Thyroid gland (tissue), 4 donors: Measurements from ENCODE around the gene PRLR. TPM values are rescaled to one million over a fixed set of nuclear protein-coding genes. Genes with fewer than 3 reads are reported as not detected.

Experiments used
- DNase-seq, 2 donors: peaks; one replicate each; pipeline ENCODE4 v3.0.0-alpha.2; 2019
- H3K27ac ChIP-seq, 3 donors: fragments of 200-600 bp; sonication (generic); 1 replicate in 2 of 3; 2 replicates in 1 of 3; pipeline ENCODE4 v1.5.1; 2016 to 2019; ENCODE audit warnings: mild to moderate bottlenecking in 1 of 3, moderate library complexity in 1 of 3
- H3K27me3 ChIP-seq: fragments of 200-600 bp; sonication (generic); one replicate; pipeline ENCODE4 v1.5.1; 2019
- H3K36me3 ChIP-seq, 2 donors: fragments of 200-600 bp; sonication (generic); one replicate each; pipeline ENCODE4 v1.5.1; 2016 to 2019
- H3K4me1 ChIP-seq, 2 donors: fragments of 200-600 bp; sonication (generic); one replicate each; pipeline ENCODE4 v1.5.1; 2017 to 2019
- H3K4me3 ChIP-seq, 3 donors: fragments of 200-600 bp; sonication (generic); replicated peaks in 1 of 3; 1 replicate in 2 of 3; 2 replicates in 1 of 3; pipeline ENCODE4 v1.5.1; 2016; ENCODE audit warnings: mild to moderate bottlenecking in 1 of 3
- H3K9me3 ChIP-seq: fragments of 200-600 bp; sonication (generic); one replicate; pipeline ENCODE4 v1.5.1; 2017
- CTCF ChIP-seq, 6 experiments: fragments of 200-600 bp in 3 of 6; fragments of 450-650 bp in 3 of 6; sonication (generic) in 3 of 6; IDR thresholded peaks; one replicate each; pipeline ENCODE4 v1.5.1; 2016 to 2019; ENCODE audit warnings: antibody characterized with exemption in 6 of 6, mild to moderate bottlenecking in 2 of 6, inconsistent platforms in 1 of 6, moderate library complexity in 1 of 6
- POLR2A ChIP-seq, 2 donors: fragments of 450-650 bp; IDR thresholded peaks; one replicate each; pipeline ENCODE4 v1.6.1; 2017; ENCODE audit warnings: antibody characterized with exemption in 2 of 2, mild to moderate bottlenecking in 2 of 2, moderate library complexity in 1 of 2
- WGBS, 2 donors: methylation state at CpG; one replicate each; pipeline ENCODE4 v1.1.5; 2017; 5-methylcytosine and 5-hydroxymethylcytosine counted together
- intact Hi-C: fragments of 100-400 bp; cut with DNase I; formaldehyde crosslinking; loops from one replicate; pipeline ENCODE4 v1.15.1; 2023
- total RNA-seq, 4 donors: library from RNA; depleted of rRNA; stranded (reverse); fragments of >200 nt; gene quantifications; one replicate each; pipeline ENCODE4 v1.2.3, GENCODE V29; 2016

The PRLR gene
- total RNA-seq, 4 donors from 2014 or later: 0.20 to 1.7 (median 0.22) TPM; not detected in 1

DNA sequence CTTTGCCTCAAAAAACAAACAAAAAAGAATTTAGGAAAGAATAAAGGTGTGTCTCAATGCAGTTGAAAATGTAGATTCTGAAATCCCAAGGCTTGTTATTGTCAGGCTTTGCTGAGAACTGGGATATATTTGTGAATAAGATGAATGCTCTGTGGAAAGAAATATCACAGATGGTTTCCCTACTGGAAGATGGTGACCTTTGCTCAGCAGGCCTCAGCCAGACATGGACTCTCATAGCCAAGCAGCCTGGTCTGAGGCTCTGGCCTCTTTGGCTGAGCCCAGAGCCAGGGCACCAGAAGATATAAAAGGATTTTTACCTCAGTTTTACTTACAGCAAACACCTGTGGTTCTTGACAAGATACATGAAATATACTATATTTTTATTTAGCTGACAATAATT, 219.6 kb downstream of the PRLR start:
- intact Hi-C loops: no loop called here
- no peaks in the 10 kb centered on the region for H3K4me1 ChIP-seq
- H3K36me3 ChIP-seq: no peaks in the 10 kb centered on the region
- no peak for DNase-seq
- H3K9me3 ChIP-seq: no peaks in the 10 kb centered on the region
- no peak overlapping the region for H3K4me3 ChIP-seq
- no peaks in the 10 kb centered on the region for H3K27me3 ChIP-seq
- TF ChIP-seq POLR2A (IDR thresholded peaks at IDR 0.05): no peak
- no peak for TF ChIP-seq CTCF (IDR thresholded peaks at IDR 0.05)
- no peak overlapping the region for H3K27ac ChIP-seq

GRCh38 chr5:35009657-35010056, 220.6 kb downstream of the PRLR start:
- no peak for DNase-seq
- Histone ChIP-seq H3K27ac (no peak overlapping the region), H3K4me3 (no peak overlapping the region), H3K4me1 (no peaks in the 10 kb centered on the region), H3K36me3 (no peaks in the 10 kb centered on the region), H3K27me3 (no peaks in the 10 kb centered on the region), H3K9me3 (no peaks in the 10 kb centered on the region)
- intact Hi-C loops: loop anchor here (10.0 kb wide), 1 partner anchor 525 kb away; no protein-coding TSS in a partner anchor
- TF ChIP-seq POLR2A (IDR thresholded peaks at IDR 0.05) (no peak), CTCF (IDR thresholded peaks at IDR 0.05) (no peak)
- WGBS, 2 donors: 87 to 91% methylated on average over 3 of the region's 3 CpGs

- H3K9me3 ChIP-seq: no peaks in the 10 kb centered on the region
- intact Hi-C loops: loop anchor here (10.0 kb wide), 1 partner anchor 524 kb away; no protein-coding TSS in a partner anchor
- no peaks in the 10 kb centered on the region for H3K27me3 ChIP-seq
- 81 to 87% methylated on average over 2 of the region's 2 CpGs for WGBS, 2 donors
- no peak for DNase-seq
- no peaks in the 10 kb centered on the region for H3K36me3 ChIP-seq
- H3K4me1 ChIP-seq: no peaks in the 10 kb centered on the region
- TF ChIP-seq CTCF (IDR thresholded peaks at IDR 0.05) (no peak), POLR2A (IDR thresholded peaks at IDR 0.05) (no peak)
- H3K4me3 ChIP-seq: no peak overlapping the region
- no peak overlapping the region for H3K27ac ChIP-seq
These were observed 221.3 kb downstream of the PRLR start for GRCh38 chr5:35009019-35009418.

DNA sequence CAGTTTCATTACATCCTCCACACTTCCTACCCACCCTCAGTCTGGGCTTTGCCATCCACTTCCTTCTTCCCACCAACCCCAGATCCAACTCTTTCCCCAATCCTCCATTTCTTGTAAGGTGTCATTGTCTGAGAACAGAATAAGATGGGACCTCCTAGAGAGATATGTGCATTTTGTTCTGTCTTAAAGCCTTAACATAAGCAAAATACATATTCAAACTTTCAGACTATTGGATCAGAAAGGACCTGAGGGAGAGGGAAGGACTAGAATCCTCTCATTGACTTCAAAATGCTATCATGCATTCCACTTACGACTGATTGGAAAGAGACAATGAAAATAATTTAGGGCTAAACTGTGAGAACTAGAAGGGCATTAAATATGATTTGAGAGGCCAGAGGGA, 225.5 kb downstream of the PRLR start:
- no peak for DNase-seq
- TF ChIP-seq CTCF (IDR thresholded peaks at IDR 0.05) (no peak), POLR2A (IDR thresholded peaks at IDR 0.05) (no peak)
- Histone ChIP-seq H3K4me1 (no peaks in the 10 kb centered on the region), H3K9me3 (no peaks in the 10 kb centered on the region), H3K36me3 (no peaks in the 10 kb centered on the region), H3K27ac (no peak overlapping the region), H3K4me3 (no peak overlapping the region), H3K27me3 (no peaks in the 10 kb centered on the region)
- WGBS, 2 donors: 89 to 93% methylated on average over 1 of the region's 1 CpG
- intact Hi-C loops: loop anchor here (10.0 kb wide), 1 partner anchor 520 kb away; no protein-coding TSS in a partner anchor

DNA sequence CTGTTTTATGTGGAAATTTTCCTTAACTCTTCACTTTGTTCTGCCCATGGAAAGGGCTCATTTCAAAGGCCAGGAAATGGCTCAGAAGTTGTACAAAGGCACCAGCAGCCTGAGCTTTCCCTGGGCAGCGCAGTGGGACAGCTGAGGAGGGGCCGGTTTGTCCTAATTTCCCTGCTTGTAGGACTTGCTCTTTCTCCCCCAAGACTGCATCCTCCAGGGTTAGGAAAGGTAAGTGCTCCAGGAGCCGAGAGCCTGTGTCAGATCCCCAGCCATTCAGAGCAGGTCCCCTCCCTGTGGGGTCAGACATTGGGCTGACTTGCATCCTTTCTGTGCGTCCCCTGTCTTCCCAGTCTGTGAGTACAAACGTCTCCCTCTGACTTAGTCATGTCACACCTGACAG, 226.1 kb downstream of the PRLR start:
- TF ChIP-seq POLR2A (IDR thresholded peaks at IDR 0.05): no peak
- TF ChIP-seq CTCF (IDR thresholded peaks at IDR 0.05): no peak
- 67 to 85% methylated on average over 3 to 4 of the region's 5 CpGs for WGBS, 2 donors
- Histone ChIP-seq H3K27me3 (no peaks in the 10 kb centered on the region), H3K36me3 (no peaks in the 10 kb centered on the region), H3K27ac (no peak overlapping the region), H3K4me3 (no peak overlapping the region), H3K4me1 (no peaks in the 10 kb centered on the region), H3K9me3 (no peaks in the 10 kb centered on the region)
- no peak for DNase-seq
- intact Hi-C loops: loop anchor here (10.0 kb wide), 1 partner anchor 519 kb away; no protein-coding TSS in a partner anchor
